ENCODE results near the gene XPO4.

GRCh38 chr13:20798027-20798426 lies 104.5 kb downstream of the XPO4 start:
- TF ChIP-seq GATA2 (IDR thresholded peaks at IDR 0.05; ENCODE audit: insufficient read depth, insufficient read length, low read depth, low read length) = no peak
- TF ChIP-seq POLR2AphosphoS5 (IDR thresholded peaks at IDR 0.05; ENCODE audit: insufficient read depth, low read depth, low read length) = no peak
- TF ChIP-seq, protein P1, sequence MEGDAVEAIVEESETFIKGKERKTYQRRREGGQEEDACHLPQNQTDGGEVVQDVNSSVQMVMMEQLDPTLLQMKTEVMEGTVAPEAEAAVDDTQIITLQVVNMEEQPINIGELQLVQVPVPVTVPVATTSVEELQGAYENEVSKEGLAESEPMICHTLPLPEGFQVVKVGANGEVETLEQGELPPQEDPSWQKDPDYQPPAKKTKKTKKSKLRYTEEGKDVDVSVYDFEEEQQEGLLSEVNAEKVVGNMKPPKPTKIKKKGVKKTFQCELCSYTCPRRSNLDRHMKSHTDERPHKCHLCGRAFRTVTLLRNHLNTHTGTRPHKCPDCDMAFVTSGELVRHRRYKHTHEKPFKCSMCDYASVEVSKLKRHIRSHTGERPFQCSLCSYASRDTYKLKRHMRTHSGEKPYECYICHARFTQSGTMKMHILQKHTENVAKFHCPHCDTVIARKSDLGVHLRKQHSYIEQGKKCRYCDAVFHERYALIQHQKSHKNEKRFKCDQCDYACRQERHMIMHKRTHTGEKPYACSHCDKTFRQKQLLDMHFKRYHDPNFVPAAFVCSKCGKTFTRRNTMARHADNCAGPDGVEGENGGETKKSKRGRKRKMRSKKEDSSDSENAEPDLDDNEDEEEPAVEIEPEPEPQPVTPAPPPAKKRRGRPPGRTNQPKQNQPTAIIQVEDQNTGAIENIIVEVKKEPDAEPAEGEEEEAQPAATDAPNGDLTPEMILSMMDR (IDR thresholded peaks at IDR 0.05; ENCODE audit: extremely low read depth in 1 of 2, insufficient read depth in 1 of 2, low read depth in 1 of 2, low read length in 2 of 2) = no peak
- no peak for TF ChIP-seq POLR2A (IDR thresholded peaks at IDR 0.05; ENCODE audit: low read depth, low read length)

Data from endothelial cell of umbilical vein (primary cell).